B cell (primary cell): ENCODE results near the gene ZER1. TPM values are rescaled to one million over a fixed set of nuclear protein-coding genes. Genes with fewer than 3 reads are reported as not detected.

Source experiments
- ATAC-seq: fragments of 200-7000 bp; cut with Tn5 transposase; one replicate; pipeline ENCODE4 v1.10.0; 2021; ENCODE audit warnings: low read depth, mild to moderate bottlenecking, moderate number of reproducible peaks, moderate library complexity
- CTCF ChIA-PET: fragments of 350-600 bp; sonication (Branson Sonifier 250); formaldehyde crosslinking; loops from one replicate; lab custom pipeline; 2021; ENCODE audit warnings: antibody characterized with exemption, inconsistent platforms; lab: Charles Lee
- POLR2A ChIA-PET: fragments of 350-600 bp; sonication (Branson Sonifier 250); formaldehyde crosslinking; loops from one replicate; lab custom pipeline; 2021; ENCODE audit warnings: antibody characterized with exemption; lab: Charles Lee
- DNase-seq: peaks from one replicate; pipeline ENCODE4 v3.0.0; 2013
- H2AFZ ChIP-seq: 2 replicates; pipeline ENCODE4 v1.6.1; 2012; ENCODE audit warnings: mild to moderate bottlenecking, low read depth, low read length; ENCODE audit not compliant: insufficient read depth, poor library complexity, severe bottlenecking
- H3K27ac ChIP-seq, 2 donors: 1 replicate in 1 of 2; 2 replicates in 1 of 2; pipeline ENCODE4 v1.5.1; 2012 to 2013; ENCODE audit warnings: low read length in 2 of 2, mild to moderate bottlenecking in 2 of 2, moderate library complexity in 1 of 2
- H3K27me3 ChIP-seq, 4 experiments: fragments of 200-600 bp in 1 of 4; sonication (generic) in 1 of 4; replicated peaks in 1 of 4; 1 replicate in 2 of 4; 2 replicates in 2 of 4; pipeline versions ENCODE4 v1.6.1 to v1.7.0; 2013 to 2016; ENCODE audit warnings: low read length in 3 of 4, mild to moderate bottlenecking in 2 of 4, mixed read lengths in 1 of 4, moderate library complexity in 1 of 4; ENCODE audit not compliant: insufficient read depth in 4 of 4, control insufficient read depth in 3 of 4; ENCODE audit errors: control extremely low read depth in 1 of 4
- H3K36me3 ChIP-seq, 2 experiments: replicated peaks in 1 of 2; 1 replicate in 1 of 2; 2 replicates in 1 of 2; pipeline versions ENCODE4 v1.6.1 to v1.7.1; 2013; ENCODE audit warnings: low read length in 1 of 2; ENCODE audit not compliant: insufficient read depth in 2 of 2, control insufficient read depth in 1 of 2; ENCODE audit errors: control extremely low read depth in 1 of 2, extremely low read depth in 1 of 2
- H3K4me1 ChIP-seq, 2 donors: fragments of 200-600 bp in 1 of 2; sonication (generic) in 1 of 2; 1 replicate in 1 of 2; 2 replicates in 1 of 2; pipeline versions ENCODE4 v1.5.1 to v1.6.1; 2013 to 2017; ENCODE audit warnings: low read length in 2 of 2; ENCODE audit not compliant: control insufficient read depth in 2 of 2, insufficient read depth in 2 of 2
- H3K4me2 ChIP-seq: replicated peaks from 2 replicates; pipeline ENCODE3; 2012; ENCODE audit warnings: mild to moderate bottlenecking, low read depth, low read length; ENCODE audit not compliant: poor library complexity, severe bottlenecking
- H3K4me3 ChIP-seq, 5 experiments: fragments of 200-600 bp in 1 of 5; sonication (generic) in 1 of 5; 1 replicate in 3 of 5; 2 replicates in 2 of 5; pipeline versions ENCODE4 v1.5.1 to v1.7.0; 2011 to 2016; ENCODE audit warnings: low read length in 4 of 5, mild to moderate bottlenecking in 4 of 5, low read depth in 2 of 5, control low read depth in 1 of 5, moderate library complexity in 1 of 5; ENCODE audit not compliant: insufficient read depth in 1 of 5; ENCODE audit errors: control extremely low read depth in 1 of 5, extremely low read depth in 1 of 5
- H3K79me2 ChIP-seq: fragments of 200-600 bp; sonication (generic); one replicate; pipeline ENCODE4 v1.6.0; 2016; ENCODE audit warnings: low read length; ENCODE audit not compliant: control insufficient read depth, insufficient read depth
- H3K9ac ChIP-seq: fragments of 200-600 bp; sonication (generic); 2 replicates; pipeline ENCODE4 v1.6.1; 2017; ENCODE audit warnings: mild to moderate bottlenecking, low read length, moderate library complexity
- H3K9me3 ChIP-seq, 3 donors: one replicate each; pipeline versions ENCODE4 v1.6.1 to v1.7.1; 2013; ENCODE audit warnings: low read length in 2 of 3; ENCODE audit not compliant: control insufficient read depth in 2 of 3, insufficient read depth in 1 of 3; ENCODE audit errors: control extremely low read depth in 1 of 3
- H4K20me1 ChIP-seq: 2 replicates; pipeline ENCODE4 v1.6.0; 2012; ENCODE audit warnings: mild to moderate bottlenecking, low read length; ENCODE audit not compliant: insufficient read depth, control insufficient read depth, poor library complexity, severe bottlenecking
- H3K27ac Mint-ChIP-seq: one replicate; pipeline ENCODE4 v1.8.0; 2021; ENCODE audit warnings: mixed read lengths
- H3K27me3 Mint-ChIP-seq: one replicate; pipeline ENCODE4 v1.8.0; 2021; ENCODE audit warnings: mixed read lengths
- H3K4me1 Mint-ChIP-seq: one replicate; pipeline ENCODE4 v1.8.0; 2021; ENCODE audit warnings: mixed read lengths
- H3K4me3 Mint-ChIP-seq: one replicate; pipeline ENCODE4 v1.8.0; 2021; ENCODE audit warnings: mixed read lengths
- H3K9me3 Mint-ChIP-seq: one replicate; pipeline ENCODE4 v1.8.0; 2022; ENCODE audit warnings: mixed read lengths; ENCODE audit not compliant: insufficient read depth
- EZH2 ChIP-seq: IDR thresholded peaks from 2 replicates; pipeline ENCODE4 v1.6.1; 2012; ENCODE audit warnings: borderline replicate concordance, low read depth, mild to moderate bottlenecking, moderate library complexity, low read length; ENCODE audit not compliant: insufficient read depth, poor library complexity, severe bottlenecking
- WGBS: methylation state at CpG from one replicate; pipeline ENCODE4 v1.1.5; 2013; ENCODE audit warnings: missing lambda C conversion rate; ENCODE audit not compliant: insufficient coverage; 5-methylcytosine and 5-hydroxymethylcytosine counted together
- intact Hi-C: fragments of 100-400 bp; cut with micrococcal nuclease; formaldehyde crosslinking; loops from one replicate; pipeline ENCODE4 v1.10.0; 2022
- polyA plus RNA-seq: library from polyadenylated mRNA; depleted of rRNA; stranded (reverse); fragments of >200 nt; gene quantifications from 2 replicates; pipeline ENCODE4 v1.2.3, GENCODE V29; 2012
- total RNA-seq, 2 donors: library from RNA; stranded (reverse); fragments of 120-200 nt in 1 of 2; gene quantifications; 1 replicate in 1 of 2; 2 replicates in 1 of 2; pipeline versions ENCODE4 v1.2.3 to v1.2.4, GENCODE V29; 2013 to 2022
- TF ChIP-seq, protein P1 (sequence below): fragments of 200-600 bp; IDR thresholded peaks from one replicate; pipeline ENCODE4 v1.8.0; 2022; ENCODE audit warnings: antibody characterized with exemption, mild to moderate bottlenecking

The ZER1 gene
- total and polyA plus RNA-seq, 2 donors (not counting 1 experiment from before 2014, with no cell fraction given) = 26.9 to 42.2 TPM

DNA sequence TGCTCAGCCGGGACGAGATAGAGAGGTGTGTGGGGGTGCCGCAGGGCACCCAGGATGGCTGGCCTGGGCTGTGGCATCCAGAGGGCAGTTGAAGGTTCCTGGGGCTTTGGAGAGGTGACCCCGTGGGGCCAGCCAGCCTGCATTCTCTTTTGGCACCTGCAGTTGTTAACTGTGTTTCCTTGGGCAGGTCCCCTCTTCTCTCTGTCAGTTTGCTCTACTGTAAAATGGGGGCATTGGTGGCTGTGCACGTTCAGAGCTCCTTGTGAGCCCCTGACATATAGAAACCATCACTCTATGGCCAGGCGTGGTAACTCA is 56.3 kb downstream of the ZER1 start:
- no peak for TF ChIP-seq EZH2
- TF ChIP-seq, protein P1, sequence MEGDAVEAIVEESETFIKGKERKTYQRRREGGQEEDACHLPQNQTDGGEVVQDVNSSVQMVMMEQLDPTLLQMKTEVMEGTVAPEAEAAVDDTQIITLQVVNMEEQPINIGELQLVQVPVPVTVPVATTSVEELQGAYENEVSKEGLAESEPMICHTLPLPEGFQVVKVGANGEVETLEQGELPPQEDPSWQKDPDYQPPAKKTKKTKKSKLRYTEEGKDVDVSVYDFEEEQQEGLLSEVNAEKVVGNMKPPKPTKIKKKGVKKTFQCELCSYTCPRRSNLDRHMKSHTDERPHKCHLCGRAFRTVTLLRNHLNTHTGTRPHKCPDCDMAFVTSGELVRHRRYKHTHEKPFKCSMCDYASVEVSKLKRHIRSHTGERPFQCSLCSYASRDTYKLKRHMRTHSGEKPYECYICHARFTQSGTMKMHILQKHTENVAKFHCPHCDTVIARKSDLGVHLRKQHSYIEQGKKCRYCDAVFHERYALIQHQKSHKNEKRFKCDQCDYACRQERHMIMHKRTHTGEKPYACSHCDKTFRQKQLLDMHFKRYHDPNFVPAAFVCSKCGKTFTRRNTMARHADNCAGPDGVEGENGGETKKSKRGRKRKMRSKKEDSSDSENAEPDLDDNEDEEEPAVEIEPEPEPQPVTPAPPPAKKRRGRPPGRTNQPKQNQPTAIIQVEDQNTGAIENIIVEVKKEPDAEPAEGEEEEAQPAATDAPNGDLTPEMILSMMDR = no peak
- ChIA-PET POLR2A (no interaction called here), CTCF (no interaction called here)
- ATAC-seq (no peak), DNase-seq (no peak)
- Histone ChIP-seq H3K27ac (no peak overlapping the region), H3K27me3 (no peaks in the 10 kb centered on the region), H3K9ac (no peak overlapping the region), H3K4me3 (no peak overlapping the region), H2AFZ (no peak overlapping the region), H3K4me1 (no peaks in the 10 kb centered on the region), H3K36me3 (no peaks in the 10 kb centered on the region), H3K4me2 (no peak overlapping the region), H3K79me2 (no peaks in the 10 kb centered on the region), H3K9me3 (no peaks in the 10 kb centered on the region), H4K20me1 (no peaks in the 10 kb centered on the region)
- H3K4me3 Mint-ChIP-seq = no peak overlapping the region
- WGBS = 90% methylated on average over 6 of the region's 6 CpGs
- H3K27ac Mint-ChIP-seq = no peak overlapping the region
- H3K4me1 Mint-ChIP-seq = no peaks in the 10 kb centered on the region
- no peaks in the 10 kb centered on the region for H3K9me3 Mint-ChIP-seq
- intact Hi-C loops = no loop called here
- H3K27me3 Mint-ChIP-seq = no peaks in the 10 kb centered on the region

- Mint-ChIP-seq H3K4me3 (no peak overlapping the region), H3K27me3 (no peaks in the 10 kb centered on the region), H3K9me3 (no peaks in the 10 kb centered on the region), H3K4me1 (no peaks in the 10 kb centered on the region), H3K27ac (no peak overlapping the region)
- Histone ChIP-seq H3K9ac (no peak overlapping the region), H2AFZ (no peak overlapping the region), H4K20me1 (no peaks in the 10 kb centered on the region), H3K4me3 (no peak overlapping the region), H3K27me3 (no peaks in the 10 kb centered on the region), H3K4me2 (no peak overlapping the region), H3K79me2 (no peaks in the 10 kb centered on the region), H3K9me3 (no peaks in the 10 kb centered on the region), H3K4me1 (no peaks in the 10 kb centered on the region), H3K36me3 (no peaks in the 10 kb centered on the region), H3K27ac (no peak overlapping the region)
- intact Hi-C loops = no loop called here
- no peak for ATAC-seq
- no peak for TF ChIP-seq EZH2
- WGBS = 89% methylated on average over 15 of the region's 24 CpGs
- POLR2A ChIA-PET = no interaction called here
- CTCF ChIA-PET = no interaction called here
- no peak for DNase-seq
Measured at GRCh38 chr9:128714586-128715435, 56.9 kb downstream of the ZER1 start.
